CD4-positive, alpha-beta T cell treated with Interleukin-15 for 1 hour (primary cell): ENCODE data around the gene NME2.
"Not testable (repeated sequence)": the region's sequence is repeated elsewhere in the genome, so short reads cannot be mapped to it uniquely, and the experiment has no call there.

Source experiments
- DNase-seq: peaks from one replicate; pipeline ENCODE4 v3.0.0-alpha.2; 2020

The NME2 gene

GRCh38 chr17:51166198-51166986 lies at the start of gene NME2:
NME2 (plus strand) TSS chr17:51166411; CDS start chr17:51166831, 420 bp downstream.
- peak; percentile 63 for DNase-seq

- DNase-seq: no peak
Observed at GRCh38 chr17:51118330-51119195, 47.6 kb upstream of the NME2 start.

GRCh38 chr17:51119415-51120356 lies 46.5 kb upstream of the NME2 start:
- peak; percentile 44 for DNase-seq

GRCh38 chr17:51120357-51120738 lies 45.9 kb upstream of the NME2 start:
- DNase-seq: peak; percentile 41

DNA sequence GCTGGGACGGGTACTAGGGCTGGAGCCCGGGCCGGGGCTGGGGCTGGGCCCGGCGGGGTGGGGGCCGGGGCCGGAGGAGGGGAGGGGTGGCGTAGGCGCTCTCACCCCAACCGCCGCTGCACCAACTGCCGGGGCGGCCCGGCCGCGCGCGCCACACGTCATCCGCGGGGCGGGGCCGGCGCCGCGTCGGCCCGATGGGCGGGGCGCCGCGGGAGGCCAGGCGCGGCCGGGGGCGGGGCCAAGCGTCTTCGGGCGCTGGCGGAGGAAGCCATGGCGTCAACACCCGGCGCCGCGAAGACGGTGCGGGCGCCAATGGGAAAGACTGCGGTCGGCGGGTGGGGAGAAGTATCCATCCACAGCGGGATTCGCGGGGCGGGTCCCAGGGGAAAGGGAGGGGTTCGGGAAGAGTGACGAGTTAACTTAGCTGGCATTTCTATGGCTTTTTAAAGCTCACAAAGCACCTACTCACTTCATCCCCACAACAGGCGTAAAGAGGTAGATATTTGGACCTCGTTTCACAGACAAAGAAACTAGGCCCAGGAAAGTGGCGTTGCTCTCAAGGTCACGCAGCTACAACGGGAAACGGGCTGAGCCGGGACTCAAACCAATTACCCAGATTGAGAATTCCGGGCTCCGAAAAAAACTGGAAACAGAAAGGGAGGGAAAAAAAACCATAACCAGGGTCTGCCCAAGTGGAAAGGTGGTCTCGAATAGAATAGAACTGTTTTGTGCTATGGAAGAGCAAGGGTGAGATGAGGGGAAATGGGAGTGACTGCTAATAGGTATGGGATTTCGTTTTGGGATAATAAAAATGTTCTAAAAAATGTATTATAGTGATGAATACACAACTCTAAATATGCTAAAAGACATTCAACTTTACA lies 45.2 kb upstream of the NME2 start, which contains the start of gene SPAG9:
Gene SPAG9 (minus strand): TSS at position 130 of the 881 bp plus-strand sequence. CDS start 212 bp downstream, outside the sequence.
- DNase-seq: peak; percentile 92

- peak; percentile 89 for DNase-seq
Observed at GRCh38 chr17:51121620-51122472, 44.4 kb upstream of the NME2 start.

- DNase-seq: not testable (repeated sequence)
Observed at GRCh38 chr17:51122473-51123115, 43.6 kb upstream of the NME2 start.

- no peak for DNase-seq
Observed at GRCh38 chr17:51124640-51125503, 41.3 kb upstream of the NME2 start.

GRCh38 chr17:51128076-51128475 lies 38.1 kb upstream of the NME2 start:
- DNase-seq: peak; percentile 62

- DNase-seq: no peak
Observed at GRCh38 chr17:51132964-51133319, 33.3 kb upstream of the NME2 start.

- DNase-seq: no peak
Observed at GRCh38 chr17:51133365-51133764, 32.8 kb upstream of the NME2 start.

GRCh38 chr17:51135956-51136355 lies 30.3 kb upstream of the NME2 start:
- DNase-seq: no peak

DNA sequence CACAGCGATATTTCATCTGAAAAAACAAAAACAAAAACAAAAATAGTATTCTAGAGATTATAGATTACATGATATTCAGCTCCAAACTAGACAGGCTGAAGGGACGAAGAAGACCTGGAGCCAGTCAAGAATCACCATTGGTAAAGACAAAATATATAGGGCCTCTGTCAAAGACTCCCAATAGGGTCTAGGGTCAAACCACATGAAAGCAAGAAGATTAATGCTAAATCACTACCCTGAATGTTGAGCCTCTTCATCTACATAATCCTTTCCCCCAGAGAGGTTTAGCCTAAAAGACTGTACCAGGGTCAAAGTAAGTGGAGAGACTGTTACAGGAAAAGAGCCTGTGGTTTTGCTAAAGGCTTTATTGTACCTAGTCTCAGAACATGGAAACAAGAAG lies 23.6 kb upstream of the NME2 start:
- no peak for DNase-seq

- DNase-seq: no peak
Observed at GRCh38 chr17:51144266-51145022, 21.8 kb upstream of the NME2 start.

DNA sequence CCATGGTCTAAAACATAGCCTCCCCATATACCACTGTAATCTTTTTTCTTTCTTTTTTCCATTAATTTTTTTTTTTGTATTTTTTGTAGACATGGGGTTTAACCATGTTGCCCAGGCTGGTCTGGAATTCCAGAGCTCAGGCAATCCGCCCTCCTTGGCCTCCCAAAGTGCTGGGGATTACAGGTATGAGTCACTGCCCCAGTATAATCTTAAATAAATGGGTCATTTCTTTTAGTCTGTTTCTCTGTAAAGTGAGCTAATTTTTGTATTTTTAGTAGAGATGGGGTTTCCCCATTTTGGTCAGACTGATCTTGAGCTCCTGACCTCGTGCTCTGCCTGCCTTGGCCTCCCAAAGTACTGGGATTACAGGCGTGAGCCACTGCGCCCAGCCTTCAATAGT lies 18.6 kb upstream of the NME2 start:
- DNase-seq: no peak

GRCh38 chr17:51149163-51149562 lies 17.0 kb upstream of the NME2 start:
- DNase-seq: no peak

GRCh38 chr17:51150932-51151331 lies 15.3 kb upstream of the NME2 start:
- no peak for DNase-seq

GRCh38 chr17:51152766-51153209 lies 13.4 kb upstream of the NME2 start:
- DNase-seq: no peak
